Superior temporal gyrus (tissue), 1 donor: ENCODE data around the gene BROX.
"Not testable (repeated sequence)": the region's sequence is repeated elsewhere in the genome, so short reads cannot be mapped to it uniquely, and the experiment has no call there.

Experiments
- DNase-seq: peaks from one replicate; pipeline ENCODE4 v3.0.0-alpha.2; 2016; ENCODE audit errors: extremely low spot score

Gene BROX

GRCh38 chr1:222712253-222713090 lies at the start of gene BROX, which contains the start of gene AIDA:
Gene BROX, plus strand, starts transcription at chr1:222712564. Its CDS starts 3,136 bp downstream, at chr1:222715700.
Gene AIDA, minus strand, starts transcription at chr1:222712491. Its CDS starts 174 bp downstream, at chr1:222712317.
- DNase-seq, result peak; percentile 95

- DNase-seq, result no peak
These were observed 48.9 kb upstream of the BROX start for GRCh38 chr1:222663431-222663934.

GRCh38 chr1:222665964-222666363 lies 46.4 kb upstream of the BROX start:
- DNase-seq, result no peak

GRCh38 chr1:222668184-222668583 lies 44.2 kb upstream of the BROX start:
- DNase-seq, result not testable (repeated sequence)

- not testable (repeated sequence) for DNase-seq
These were observed 43.3 kb upstream of the BROX start for GRCh38 chr1:222669107-222669506.

GRCh38 chr1:222670110-222670509 lies 42.3 kb upstream of the BROX start:
- no peak for DNase-seq

GRCh38 chr1:222680080-222680479 lies 32.3 kb upstream of the BROX start:
- no peak for DNase-seq

- no peak for DNase-seq
These were observed 21.3 kb upstream of the BROX start for GRCh38 chr1:222691016-222691415.

- DNase-seq, result no peak
These were observed 17.4 kb upstream of the BROX start for GRCh38 chr1:222694927-222695326.

- no peak for DNase-seq
These were observed 15.6 kb upstream of the BROX start for GRCh38 chr1:222696741-222697140.

- DNase-seq, result no peak
These were observed 15.2 kb upstream of the BROX start for GRCh38 chr1:222697203-222697602.

GRCh38 chr1:222697826-222698225 lies 14.5 kb upstream of the BROX start:
- DNase-seq, result no peak

- no peak for DNase-seq
These were observed 10.2 kb upstream of the BROX start for GRCh38 chr1:222702210-222702609.

GRCh38 chr1:222704260-222704659 lies 8.1 kb upstream of the BROX start:
- DNase-seq, result no peak

- DNase-seq, result no peak
These were observed 5.5 kb upstream of the BROX start for GRCh38 chr1:222706815-222707214.

- no peak for DNase-seq
These were observed 2.6 kb upstream of the BROX start for GRCh38 chr1:222709700-222710153.

GRCh38 chr1:222711319-222712252 lies 778 bp upstream of the BROX start:
- peak; percentile 40 for DNase-seq

GRCh38 chr1:222713091-222713961 lies 962 bp downstream of the BROX start:
- DNase-seq, result peak; percentile 97

GRCh38 chr1:222716393-222716792 lies 4.0 kb downstream of the BROX start:
- DNase-seq, result no peak

- DNase-seq, result peak; percentile 79
These were observed 16.4 kb downstream of the BROX start for GRCh38 chr1:222728746-222729145.

GRCh38 chr1:222730866-222731265 lies 18.5 kb downstream of the BROX start:
- DNase-seq, result no peak
